ENCODE data around the gene RGS19.

DNA sequence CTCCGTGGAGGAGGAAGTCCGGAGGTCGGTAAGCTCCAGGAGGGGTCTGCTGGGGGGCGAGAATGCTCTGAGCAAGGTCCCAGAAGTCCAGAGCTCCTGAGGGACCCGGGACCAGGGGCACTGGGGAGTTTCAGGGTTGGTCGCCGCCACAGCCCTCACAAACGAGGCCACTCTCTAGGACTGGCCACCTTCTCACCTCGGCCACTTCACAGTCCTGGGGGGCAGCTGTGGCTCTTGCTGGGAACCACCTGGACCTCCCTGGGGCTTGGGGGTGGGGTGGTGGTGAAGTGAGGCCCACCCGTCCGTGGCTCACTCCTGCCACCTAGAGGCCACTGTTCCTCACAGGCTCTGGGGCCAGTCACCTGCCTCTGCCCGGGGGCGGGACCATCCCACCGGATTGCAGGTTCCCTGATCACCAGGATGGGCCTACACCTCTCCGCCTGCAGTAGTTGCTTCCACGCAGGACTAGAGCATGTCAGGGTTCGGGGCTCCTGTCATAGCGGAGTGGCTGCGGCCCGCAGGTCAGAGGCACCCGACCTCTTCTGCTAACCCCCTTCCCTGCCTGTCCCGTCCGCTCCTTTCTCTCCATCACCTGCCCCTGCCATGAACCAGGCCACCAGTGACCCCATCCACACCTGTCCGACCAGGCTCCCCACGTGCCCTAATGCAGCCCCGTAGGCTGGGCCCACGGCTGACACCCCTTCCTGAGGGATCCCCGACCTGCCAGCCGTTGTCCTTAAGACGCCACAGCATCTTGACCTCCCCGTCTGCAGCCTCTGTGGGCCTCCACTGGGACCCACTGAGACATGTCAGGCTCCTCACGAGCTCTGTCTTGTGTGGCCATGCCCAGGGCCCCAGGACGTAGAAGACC, 21.5 kb downstream of the RGS19 start:
- TF ChIP-seq, protein P1, sequence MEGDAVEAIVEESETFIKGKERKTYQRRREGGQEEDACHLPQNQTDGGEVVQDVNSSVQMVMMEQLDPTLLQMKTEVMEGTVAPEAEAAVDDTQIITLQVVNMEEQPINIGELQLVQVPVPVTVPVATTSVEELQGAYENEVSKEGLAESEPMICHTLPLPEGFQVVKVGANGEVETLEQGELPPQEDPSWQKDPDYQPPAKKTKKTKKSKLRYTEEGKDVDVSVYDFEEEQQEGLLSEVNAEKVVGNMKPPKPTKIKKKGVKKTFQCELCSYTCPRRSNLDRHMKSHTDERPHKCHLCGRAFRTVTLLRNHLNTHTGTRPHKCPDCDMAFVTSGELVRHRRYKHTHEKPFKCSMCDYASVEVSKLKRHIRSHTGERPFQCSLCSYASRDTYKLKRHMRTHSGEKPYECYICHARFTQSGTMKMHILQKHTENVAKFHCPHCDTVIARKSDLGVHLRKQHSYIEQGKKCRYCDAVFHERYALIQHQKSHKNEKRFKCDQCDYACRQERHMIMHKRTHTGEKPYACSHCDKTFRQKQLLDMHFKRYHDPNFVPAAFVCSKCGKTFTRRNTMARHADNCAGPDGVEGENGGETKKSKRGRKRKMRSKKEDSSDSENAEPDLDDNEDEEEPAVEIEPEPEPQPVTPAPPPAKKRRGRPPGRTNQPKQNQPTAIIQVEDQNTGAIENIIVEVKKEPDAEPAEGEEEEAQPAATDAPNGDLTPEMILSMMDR (IDR thresholded peaks at IDR 0.05): peak; percentile 46 to 86
- TF ChIP-seq POLR2A (IDR thresholded peaks at IDR 0.05) (no peak), POLR2AphosphoS5 (IDR thresholded peaks at IDR 0.05) (no peak)
